ENCODE data around the gene LINS1.

The LINS1 gene

GRCh38 chr15:100544338-100544841, 57.6 kb downstream of the LINS1 start:
- no peak for DNase-seq

DNA sequence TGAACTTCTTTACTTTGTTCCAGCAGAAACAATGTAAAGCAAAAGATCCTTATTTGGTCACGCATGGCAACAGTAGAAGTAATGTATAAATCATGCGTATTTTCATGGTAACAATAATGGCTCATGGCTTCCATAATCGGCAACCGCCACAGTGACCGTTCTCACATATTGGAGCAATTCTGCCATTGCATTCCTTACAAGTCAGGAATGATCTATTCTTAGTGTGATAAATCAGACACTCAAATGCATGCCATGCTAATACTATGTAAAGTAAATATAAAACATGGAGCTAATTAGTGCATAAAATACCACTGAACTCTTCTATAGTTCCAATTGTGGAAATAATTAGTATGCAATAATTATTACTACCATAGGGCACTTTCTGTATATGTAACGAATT, 59.7 kb downstream of the LINS1 start:
- DNase-seq: no peak

DNA sequence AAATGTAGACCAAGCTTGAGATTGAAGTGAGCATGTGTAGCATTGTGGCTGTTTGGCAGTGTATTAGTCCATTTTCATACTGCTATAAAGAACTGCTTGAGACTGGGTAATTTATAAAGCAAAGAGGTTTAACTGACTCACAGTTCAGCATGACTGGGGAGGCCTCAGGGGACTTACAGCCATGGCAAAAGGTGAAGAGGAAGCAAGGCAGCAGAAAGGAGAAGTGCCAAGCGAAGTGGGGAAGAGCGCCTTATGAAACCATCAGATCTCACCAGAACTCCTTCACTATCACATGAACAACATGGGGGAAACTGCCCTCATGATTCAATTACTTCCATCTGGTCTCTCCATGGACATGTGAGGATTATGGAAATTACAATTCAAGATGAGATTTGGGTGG, 64.7 kb downstream of the LINS1 start:
- DNase-seq: no peak

- DNase-seq: no peak
Measured at GRCh38 chr15:100536733-100537132, 65.3 kb downstream of the LINS1 start.

- no peak for DNase-seq
Measured at GRCh38 chr15:100533886-100534285, 68.1 kb downstream of the LINS1 start.

DNA sequence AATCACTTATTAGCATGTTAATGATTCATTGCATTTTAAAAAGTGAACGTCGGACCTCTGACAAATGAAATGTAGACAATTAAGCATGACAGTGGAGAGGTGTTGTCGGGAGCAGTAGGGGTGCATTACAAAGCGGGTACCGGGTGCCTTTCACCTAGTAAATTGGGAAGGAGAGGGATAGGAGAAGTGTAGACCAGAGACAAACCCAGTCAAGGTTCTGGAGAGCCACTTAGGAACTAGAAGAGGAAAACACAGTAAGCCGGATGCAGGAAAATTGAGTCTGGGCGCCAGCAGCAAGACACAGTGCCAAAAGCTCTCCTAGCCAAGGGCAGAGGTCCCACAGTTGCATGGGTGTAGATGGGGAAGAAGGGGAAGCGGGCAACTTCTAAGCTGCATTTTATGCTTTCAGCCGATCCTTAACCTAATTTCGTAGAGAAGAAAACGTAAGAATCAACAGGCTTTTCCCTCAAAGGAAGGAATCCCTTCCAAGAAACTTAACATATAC, 70.1 kb downstream of the LINS1 start:
- DNase-seq: no peak

DNA sequence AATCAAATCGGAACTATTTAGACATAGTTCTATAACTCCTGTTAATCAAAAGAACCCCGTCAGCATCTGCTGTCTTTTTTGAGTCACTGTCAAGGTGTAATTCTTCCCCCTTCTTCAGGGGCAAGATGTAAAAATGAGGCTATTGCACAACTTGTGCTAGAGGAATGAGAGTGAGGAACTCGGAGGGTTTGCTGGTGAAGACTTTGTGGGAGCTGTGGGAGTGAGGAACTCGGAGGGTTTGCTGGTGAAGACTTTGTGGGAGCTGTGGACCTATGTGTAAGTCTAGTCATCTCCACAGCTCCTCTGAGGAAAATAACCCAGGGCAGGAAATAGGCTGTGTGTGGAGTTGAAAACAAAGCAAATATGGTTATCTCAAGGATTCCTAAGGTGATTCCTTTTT, 70.8 kb downstream of the LINS1 start:
- no peak for DNase-seq

DNA sequence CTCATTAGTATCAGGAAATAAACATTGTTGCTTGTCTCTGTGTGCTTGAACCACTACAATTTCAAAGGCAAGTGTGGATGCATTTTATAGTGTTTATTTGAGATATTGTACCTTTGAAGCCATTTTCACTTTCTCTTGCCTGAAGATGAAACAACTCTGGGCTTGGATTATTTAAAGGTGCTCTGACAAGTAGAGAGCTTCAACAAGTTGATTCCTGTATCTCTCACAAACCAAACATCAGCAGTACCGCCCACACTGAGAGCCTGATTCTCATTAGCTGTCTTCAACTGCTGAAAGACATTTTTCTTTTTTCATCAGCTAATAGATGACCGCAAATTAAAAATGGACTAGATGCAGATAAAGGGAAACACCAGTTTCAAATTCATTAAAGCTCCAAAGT, 72.4 kb downstream of the LINS1 start:
- DNase-seq: no peak

DNA sequence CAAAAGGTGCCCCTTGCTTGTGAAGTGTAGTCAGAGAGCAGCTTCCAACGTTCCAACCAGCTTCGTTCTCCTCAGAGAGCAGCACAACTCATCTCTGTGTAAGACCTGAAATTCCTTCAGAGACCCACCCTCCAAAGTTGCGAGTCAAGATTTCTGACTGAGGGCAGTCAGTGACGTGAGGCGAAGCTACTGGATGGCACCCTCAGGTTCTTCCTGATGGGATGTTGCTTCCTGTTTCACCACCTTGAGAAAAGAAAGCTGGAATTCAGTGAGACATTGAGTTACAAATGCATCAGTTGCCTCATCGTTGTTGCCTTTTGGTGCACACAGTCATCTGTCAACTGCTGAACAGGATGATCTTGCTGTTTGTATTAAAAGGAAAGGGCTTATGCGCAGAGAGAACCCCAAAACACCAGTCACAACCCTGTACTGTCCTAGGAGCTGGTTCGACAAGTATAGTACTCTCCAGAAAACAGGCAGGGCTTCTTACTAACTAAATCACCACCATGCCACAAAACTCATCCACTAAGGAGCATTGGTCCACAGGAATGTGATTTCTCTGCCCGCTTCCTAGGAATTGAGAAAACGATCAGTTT, 73.1 kb downstream of the LINS1 start, which contains the start of gene CERS3:
Gene CERS3, minus strand, starts transcription at position 118 of the 596 bp plus-strand sequence. CDS start 27,101 bp downstream, outside the sequence.
- no peak for DNase-seq

GRCh38 chr15:100526027-100526481, 75.9 kb downstream of the LINS1 start:
- DNase-seq: no peak

GRCh38 chr15:100525436-100525835, 76.5 kb downstream of the LINS1 start:
- DNase-seq: no peak

- DNase-seq: no peak
Measured at GRCh38 chr15:100524326-100524725, 77.7 kb downstream of the LINS1 start.

DNA sequence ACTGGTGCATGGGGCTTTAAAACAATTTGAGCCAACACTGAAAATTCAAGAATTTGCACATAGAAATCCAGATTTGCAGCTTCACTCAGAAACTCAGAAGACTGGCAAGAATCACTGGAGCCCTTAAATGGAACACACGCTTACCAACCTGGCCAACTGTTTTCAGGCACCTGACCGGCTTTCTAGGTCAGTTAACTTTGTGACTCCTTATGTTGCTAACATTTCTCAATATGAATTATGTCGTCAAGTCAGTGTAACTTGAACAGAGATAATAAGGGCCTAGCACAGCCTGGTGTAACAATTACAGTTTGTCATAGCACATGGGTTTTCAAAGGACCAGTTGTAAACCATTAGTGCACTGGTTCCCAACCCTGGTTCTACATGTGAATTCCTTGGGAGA, 80.1 kb downstream of the LINS1 start:
- DNase-seq: no peak

- no peak for DNase-seq
Measured at GRCh38 chr15:100520132-100520921, 81.7 kb downstream of the LINS1 start.

DNA sequence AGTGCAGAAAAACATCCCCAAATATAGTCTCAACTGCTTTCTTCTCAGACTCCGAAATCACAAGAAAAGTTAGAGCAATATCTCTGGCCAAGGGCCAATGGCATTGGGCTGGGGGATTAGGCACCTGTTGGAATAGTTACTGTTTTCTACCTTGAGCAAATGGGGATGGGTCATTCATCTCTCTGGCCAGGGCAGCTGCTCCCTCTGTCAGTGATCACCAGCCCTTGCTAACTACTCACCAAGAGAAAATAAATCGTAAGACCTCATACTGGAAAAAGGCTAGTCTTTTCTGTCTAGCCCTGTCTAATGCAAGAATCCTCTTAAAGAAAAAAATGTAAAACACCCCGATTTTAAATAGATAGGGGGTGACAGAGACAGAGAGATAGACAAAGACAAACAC, 84.1 kb downstream of the LINS1 start:
- DNase-seq: no peak
